ENCODE measurements around the gene IFNGR1. TPM values are rescaled to one million over a fixed set of nuclear protein-coding genes. Genes with fewer than 3 reads are reported as not detected.

The IFNGR1 gene
- total and polyA plus RNA-seq, 2 experiments from 2014 or later, result 22.8 to 23.2 TPM

- DNase-seq (ENCODE audit: low spot score) (no peak), ATAC-seq (no peak)
- H3K27ac Mint-ChIP-seq, result no peak overlapping the region
- peaks cover 50% of the 10 kb centered on the region for H3K9me3 Mint-ChIP-seq
- H3K27me3 Mint-ChIP-seq (ENCODE audit: insufficient read depth, low read depth, poor library complexity), result peaks cover 6% of the 10 kb centered on the region
- Histone ChIP-seq H3K9me2 (ENCODE audit: insufficient read depth) (peaks cover 14% of the 10 kb centered on the region), H3K79me2 (replicated peaks; ENCODE audit: insufficient read depth) (no peaks in the 10 kb centered on the region), H3F3A (replicated peaks; ENCODE audit: low read depth) (no peaks in the 10 kb centered on the region), H3K36me3 (ENCODE audit: insufficient read depth) (no peaks in the 10 kb centered on the region), H3K4me2 (no peak overlapping the region), H4K20me1 (replicated peaks; ENCODE audit: insufficient read depth) (no peaks in the 10 kb centered on the region), H2AFZ (no peak overlapping the region), H3K27me3 (ENCODE audit: insufficient read depth) (no peaks in the 10 kb centered on the region), H3K27ac (ENCODE audit: low read depth) (no peak overlapping the region), H3K4me3 (no peak overlapping the region), H3K4me1 (ENCODE audit: insufficient read depth) (no peaks in the 10 kb centered on the region)
- no peak overlapping the region for H3K4me3 Mint-ChIP-seq
- H3K4me1 Mint-ChIP-seq, result no peaks in the 10 kb centered on the region
- H3K36me3 Mint-ChIP-seq (ENCODE audit: low read depth), result peaks cover 36% of the 10 kb centered on the region
- TF ChIP-seq STAT1 (IDR thresholded peaks at IDR 0.05; ENCODE audit: unreplicated experiment), result no peak
- TF ChIP-seq, protein P1, sequence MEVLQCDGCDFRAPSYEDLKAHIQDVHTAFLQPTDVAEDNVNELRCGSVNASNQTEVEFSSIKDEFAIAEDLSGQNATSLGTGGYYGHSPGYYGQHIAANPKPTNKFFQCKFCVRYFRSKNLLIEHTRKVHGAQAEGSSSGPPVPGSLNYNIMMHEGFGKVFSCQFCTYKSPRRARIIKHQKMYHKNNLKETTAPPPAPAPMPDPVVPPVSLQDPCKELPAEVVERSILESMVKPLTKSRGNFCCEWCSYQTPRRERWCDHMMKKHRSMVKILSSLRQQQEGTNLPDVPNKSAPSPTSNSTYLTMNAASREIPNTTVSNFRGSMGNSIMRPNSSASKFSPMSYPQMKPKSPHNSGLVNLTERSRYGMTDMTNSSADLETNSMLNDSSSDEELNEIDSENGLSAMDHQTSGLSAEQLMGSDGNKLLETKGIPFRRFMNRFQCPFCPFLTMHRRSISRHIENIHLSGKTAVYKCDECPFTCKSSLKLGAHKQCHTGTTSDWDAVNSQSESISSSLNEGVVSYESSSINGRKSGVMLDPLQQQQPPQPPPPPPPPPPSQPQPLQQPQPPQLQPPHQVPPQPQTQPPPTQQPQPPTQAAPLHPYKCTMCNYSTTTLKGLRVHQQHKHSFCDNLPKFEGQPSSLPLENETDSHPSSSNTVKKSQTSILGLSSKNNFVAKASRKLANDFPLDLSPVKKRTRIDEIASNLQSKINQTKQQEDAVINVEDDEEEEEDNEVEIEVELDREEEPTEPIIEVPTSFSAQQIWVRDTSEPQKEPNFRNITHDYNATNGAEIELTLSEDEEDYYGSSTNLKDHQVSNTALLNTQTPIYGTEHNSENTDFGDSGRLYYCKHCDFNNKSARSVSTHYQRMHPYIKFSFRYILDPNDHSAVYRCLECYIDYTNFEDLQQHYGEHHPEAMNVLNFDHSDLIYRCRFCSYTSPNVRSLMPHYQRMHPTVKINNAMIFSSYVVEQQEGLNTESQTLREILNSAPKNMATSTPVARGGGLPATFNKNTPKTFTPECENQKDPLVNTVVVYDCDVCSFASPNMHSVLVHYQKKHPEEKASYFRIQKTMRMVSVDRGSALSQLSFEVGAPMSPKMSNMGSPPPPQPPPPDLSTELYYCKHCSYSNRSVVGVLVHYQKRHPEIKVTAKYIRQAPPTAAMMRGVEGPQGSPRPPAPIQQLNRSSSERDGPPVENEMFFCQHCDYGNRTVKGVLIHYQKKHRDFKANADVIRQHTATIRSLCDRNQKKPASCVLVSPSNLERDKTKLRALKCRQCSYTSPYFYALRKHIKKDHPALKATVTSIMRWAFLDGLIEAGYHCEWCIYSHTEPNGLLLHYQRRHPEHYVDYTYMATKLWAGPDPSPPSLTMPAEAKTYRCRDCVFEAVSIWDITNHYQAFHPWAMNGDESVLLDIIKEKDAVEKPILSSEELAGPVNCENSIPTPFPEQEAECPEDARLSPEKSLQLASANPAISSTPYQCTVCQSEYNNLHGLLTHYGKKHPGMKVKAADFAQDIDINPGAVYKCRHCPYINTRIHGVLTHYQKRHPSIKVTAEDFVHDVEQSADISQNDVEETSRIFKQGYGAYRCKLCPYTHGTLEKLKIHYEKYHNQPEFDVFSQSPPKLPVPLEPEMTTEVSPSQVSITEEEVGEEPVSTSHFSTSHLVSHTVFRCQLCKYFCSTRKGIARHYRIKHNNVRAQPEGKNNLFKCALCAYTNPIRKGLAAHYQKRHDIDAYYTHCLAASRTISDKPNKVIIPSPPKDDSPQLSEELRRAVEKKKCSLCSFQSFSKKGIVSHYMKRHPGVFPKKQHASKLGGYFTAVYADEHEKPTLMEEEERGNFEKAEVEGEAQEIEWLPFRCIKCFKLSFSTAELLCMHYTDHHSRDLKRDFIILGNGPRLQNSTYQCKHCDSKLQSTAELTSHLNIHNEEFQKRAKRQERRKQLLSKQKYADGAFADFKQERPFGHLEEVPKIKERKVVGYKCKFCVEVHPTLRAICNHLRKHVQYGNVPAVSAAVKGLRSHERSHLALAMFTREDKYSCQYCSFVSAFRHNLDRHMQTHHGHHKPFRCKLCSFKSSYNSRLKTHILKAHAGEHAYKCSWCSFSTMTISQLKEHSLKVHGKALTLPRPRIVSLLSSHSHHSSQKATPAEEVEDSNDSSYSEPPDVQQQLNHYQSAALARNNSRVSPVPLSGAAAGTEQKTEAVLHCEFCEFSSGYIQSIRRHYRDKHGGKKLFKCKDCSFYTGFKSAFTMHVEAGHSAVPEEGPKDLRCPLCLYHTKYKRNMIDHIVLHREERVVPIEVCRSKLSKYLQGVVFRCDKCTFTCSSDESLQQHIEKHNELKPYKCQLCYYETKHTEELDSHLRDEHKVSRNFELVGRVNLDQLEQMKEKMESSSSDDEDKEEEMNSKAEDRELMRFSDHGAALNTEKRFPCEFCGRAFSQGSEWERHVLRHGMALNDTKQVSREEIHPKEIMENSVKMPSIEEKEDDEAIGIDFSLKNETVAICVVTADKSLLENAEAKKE (CRISPR knock-in tag; IDR thresholded peaks at IDR 0.05), result no peak
- TF ChIP-seq, protein P2, sequence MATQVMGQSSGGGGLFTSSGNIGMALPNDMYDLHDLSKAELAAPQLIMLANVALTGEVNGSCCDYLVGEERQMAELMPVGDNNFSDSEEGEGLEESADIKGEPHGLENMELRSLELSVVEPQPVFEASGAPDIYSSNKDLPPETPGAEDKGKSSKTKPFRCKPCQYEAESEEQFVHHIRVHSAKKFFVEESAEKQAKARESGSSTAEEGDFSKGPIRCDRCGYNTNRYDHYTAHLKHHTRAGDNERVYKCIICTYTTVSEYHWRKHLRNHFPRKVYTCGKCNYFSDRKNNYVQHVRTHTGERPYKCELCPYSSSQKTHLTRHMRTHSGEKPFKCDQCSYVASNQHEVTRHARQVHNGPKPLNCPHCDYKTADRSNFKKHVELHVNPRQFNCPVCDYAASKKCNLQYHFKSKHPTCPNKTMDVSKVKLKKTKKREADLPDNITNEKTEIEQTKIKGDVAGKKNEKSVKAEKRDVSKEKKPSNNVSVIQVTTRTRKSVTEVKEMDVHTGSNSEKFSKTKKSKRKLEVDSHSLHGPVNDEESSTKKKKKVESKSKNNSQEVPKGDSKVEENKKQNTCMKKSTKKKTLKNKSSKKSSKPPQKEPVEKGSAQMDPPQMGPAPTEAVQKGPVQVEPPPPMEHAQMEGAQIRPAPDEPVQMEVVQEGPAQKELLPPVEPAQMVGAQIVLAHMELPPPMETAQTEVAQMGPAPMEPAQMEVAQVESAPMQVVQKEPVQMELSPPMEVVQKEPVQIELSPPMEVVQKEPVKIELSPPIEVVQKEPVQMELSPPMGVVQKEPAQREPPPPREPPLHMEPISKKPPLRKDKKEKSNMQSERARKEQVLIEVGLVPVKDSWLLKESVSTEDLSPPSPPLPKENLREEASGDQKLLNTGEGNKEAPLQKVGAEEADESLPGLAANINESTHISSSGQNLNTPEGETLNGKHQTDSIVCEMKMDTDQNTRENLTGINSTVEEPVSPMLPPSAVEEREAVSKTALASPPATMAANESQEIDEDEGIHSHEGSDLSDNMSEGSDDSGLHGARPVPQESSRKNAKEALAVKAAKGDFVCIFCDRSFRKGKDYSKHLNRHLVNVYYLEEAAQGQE (IDR thresholded peaks at IDR 0.05; ENCODE audit: unreplicated experiment), result no peak
- no peak for TF ChIP-seq EZH2phosphoT487 (IDR thresholded peaks at IDR 0.05; ENCODE audit: unreplicated experiment)
- no peak for TF ChIP-seq ZNF114 (CRISPR knock-in tag; IDR thresholded peaks at IDR 0.05)
- no peak for TF ChIP-seq CREB1 (CRISPR knock-in tag; IDR thresholded peaks at IDR 0.05; ENCODE audit: low read depth)
- no peak for TF ChIP-seq POLR2AphosphoS5 (IDR thresholded peaks at IDR 0.05; ENCODE audit: low read depth)
- no peak for TF ChIP-seq JUNB (IDR thresholded peaks at IDR 0.05; ENCODE audit: unreplicated experiment)
- no peak for TF ChIP-seq NANOG (IDR thresholded peaks at IDR 0.05; ENCODE audit: borderline replicate concordance)
- TF ChIP-seq, protein P3, sequence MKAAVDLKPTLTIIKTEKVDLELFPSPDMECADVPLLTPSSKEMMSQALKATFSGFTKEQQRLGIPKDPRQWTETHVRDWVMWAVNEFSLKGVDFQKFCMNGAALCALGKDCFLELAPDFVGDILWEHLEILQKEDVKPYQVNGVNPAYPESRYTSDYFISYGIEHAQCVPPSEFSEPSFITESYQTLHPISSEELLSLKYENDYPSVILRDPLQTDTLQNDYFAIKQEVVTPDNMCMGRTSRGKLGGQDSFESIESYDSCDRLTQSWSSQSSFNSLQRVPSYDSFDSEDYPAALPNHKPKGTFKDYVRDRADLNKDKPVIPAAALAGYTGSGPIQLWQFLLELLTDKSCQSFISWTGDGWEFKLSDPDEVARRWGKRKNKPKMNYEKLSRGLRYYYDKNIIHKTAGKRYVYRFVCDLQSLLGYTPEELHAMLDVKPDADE (IDR thresholded peaks at IDR 0.05), result no peak
- TF ChIP-seq EZH2 (IDR thresholded peaks at IDR 0.05; ENCODE audit: low read depth, unreplicated experiment), result no peak
- no peak for TF ChIP-seq ZNF331 (CRISPR knock-in tag; IDR thresholded peaks at IDR 0.05; ENCODE audit: low read depth)
- TF ChIP-seq, protein P4, sequence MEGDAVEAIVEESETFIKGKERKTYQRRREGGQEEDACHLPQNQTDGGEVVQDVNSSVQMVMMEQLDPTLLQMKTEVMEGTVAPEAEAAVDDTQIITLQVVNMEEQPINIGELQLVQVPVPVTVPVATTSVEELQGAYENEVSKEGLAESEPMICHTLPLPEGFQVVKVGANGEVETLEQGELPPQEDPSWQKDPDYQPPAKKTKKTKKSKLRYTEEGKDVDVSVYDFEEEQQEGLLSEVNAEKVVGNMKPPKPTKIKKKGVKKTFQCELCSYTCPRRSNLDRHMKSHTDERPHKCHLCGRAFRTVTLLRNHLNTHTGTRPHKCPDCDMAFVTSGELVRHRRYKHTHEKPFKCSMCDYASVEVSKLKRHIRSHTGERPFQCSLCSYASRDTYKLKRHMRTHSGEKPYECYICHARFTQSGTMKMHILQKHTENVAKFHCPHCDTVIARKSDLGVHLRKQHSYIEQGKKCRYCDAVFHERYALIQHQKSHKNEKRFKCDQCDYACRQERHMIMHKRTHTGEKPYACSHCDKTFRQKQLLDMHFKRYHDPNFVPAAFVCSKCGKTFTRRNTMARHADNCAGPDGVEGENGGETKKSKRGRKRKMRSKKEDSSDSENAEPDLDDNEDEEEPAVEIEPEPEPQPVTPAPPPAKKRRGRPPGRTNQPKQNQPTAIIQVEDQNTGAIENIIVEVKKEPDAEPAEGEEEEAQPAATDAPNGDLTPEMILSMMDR (conservative IDR thresholded peaks at IDR 0.05; ENCODE audit: low read depth in 2 of 2), result no peak
These were observed 59.3 kb downstream of the IFNGR1 start for GRCh38 chr6:137159912-137160311.
